ENCODE measurements around the gene MRPL10.
A peak's percentile ranks its signal among the peaks of the same experiment; 100 is the strongest.

MRPL10 gene

GRCh38 chr17:47812146-47812920 is 19.0 kb downstream of the MRPL10 start:
- no peak for DNase-seq

- DNase-seq = no peak
These were observed 19.6 kb downstream of the MRPL10 start for GRCh38 chr17:47811709-47812108.

- no peak for DNase-seq
These were observed 20.3 kb downstream of the MRPL10 start for GRCh38 chr17:47810901-47811635.

- DNase-seq = no peak
These were observed 21.0 kb downstream of the MRPL10 start for GRCh38 chr17:47810200-47810821.

- no peak for DNase-seq
These were observed 22.4 kb downstream of the MRPL10 start for GRCh38 chr17:47808830-47809480.

GRCh38 chr17:47808036-47808829 is 23.1 kb downstream of the MRPL10 start:
- no peak for DNase-seq

GRCh38 chr17:47807421-47807820 is 23.9 kb downstream of the MRPL10 start:
- DNase-seq = no peak

- DNase-seq = no peak
These were observed 24.5 kb downstream of the MRPL10 start for GRCh38 chr17:47806913-47807255.

GRCh38 chr17:47806026-47806912 is 25.1 kb downstream of the MRPL10 start:
- DNase-seq = no peak

GRCh38 chr17:47804461-47804860 is 26.9 kb downstream of the MRPL10 start:
- DNase-seq = no peak

GRCh38 chr17:47803751-47804150 is 27.6 kb downstream of the MRPL10 start:
- DNase-seq = no peak

GRCh38 chr17:47803201-47803600 is 28.1 kb downstream of the MRPL10 start:
- no peak for DNase-seq

GRCh38 chr17:47802341-47803022 is 28.9 kb downstream of the MRPL10 start:
- DNase-seq = peak; percentile 63

- no peak for DNase-seq
These were observed 29.4 kb downstream of the MRPL10 start for GRCh38 chr17:47801906-47802305.

- DNase-seq = no peak
These were observed 30.1 kb downstream of the MRPL10 start for GRCh38 chr17:47801176-47801765.

- DNase-seq = no peak
These were observed 30.7 kb downstream of the MRPL10 start for GRCh38 chr17:47800686-47801085.

GRCh38 chr17:47797797-47798196 is 33.5 kb downstream of the MRPL10 start:
- no peak for DNase-seq

GRCh38 chr17:47792979-47793378 is 38.4 kb downstream of the MRPL10 start:
- no peak for DNase-seq

GRCh38 chr17:47792457-47792856 is 38.9 kb downstream of the MRPL10 start:
- DNase-seq = no peak

GRCh38 chr17:47791025-47791424 is 40.3 kb downstream of the MRPL10 start:
- no peak for DNase-seq

Measured in NCI-H2227 treated with DMSO at 0.1 percent for 48 hours (cell line).